Measurements from ENCODE around the gene ABCB1. TPM values are rescaled to one million over a fixed set of nuclear protein-coding genes. Genes with fewer than 3 reads are reported as not detected.

The ABCB1 gene
- total and polyA plus RNA-seq, 2 donors (not counting 3 experiments of a cell fraction or from before 2014, with no cell fraction given) = 7.1 to 7.5 TPM

DNA sequence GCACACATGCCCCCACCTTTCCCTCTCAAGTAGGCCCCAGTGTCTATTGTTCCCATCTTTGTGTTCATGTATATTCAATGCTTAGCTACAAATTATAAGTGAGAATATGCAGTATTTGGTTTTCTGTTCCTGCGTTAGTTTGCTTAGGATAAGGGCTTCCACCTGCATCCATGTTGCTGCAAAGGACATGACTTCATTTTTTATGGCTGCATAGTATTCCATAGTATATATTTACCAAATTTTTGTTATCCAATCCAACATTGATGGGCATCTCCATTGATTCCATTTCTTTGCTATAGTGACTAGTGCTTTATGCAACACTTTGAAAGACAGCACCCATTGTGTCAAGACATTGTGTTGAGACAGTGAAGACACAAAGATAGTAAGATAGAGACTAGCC is 106.2 kb downstream of the ABCB1 start:
- no peaks in the 10 kb centered on the region for H3K36me3 ChIP-seq (ENCODE audit: control insufficient read depth in 2 of 2, extremely low read depth in 1 of 2, insufficient read depth in 2 of 2, low read length in 2 of 2)
- no peak overlapping the region for H3K9ac ChIP-seq (replicated peaks; ENCODE audit: extremely low read depth, insufficient read depth, low read length)
- no peaks in the 10 kb centered on the region for H3K4me1 ChIP-seq (ENCODE audit: control insufficient read depth, extremely low read depth, insufficient read depth, low read length)
- H4K20me1 ChIP-seq (replicated peaks; ENCODE audit: control insufficient read depth, extremely low read depth, insufficient read depth, low read length) = no peaks in the 10 kb centered on the region
- intact Hi-C loops (cut with micrococcal nuclease) = no loop called here
- peaks cover 0 to 2% of the 10 kb centered on the region in 2 experiments for H3K27me3 ChIP-seq (ENCODE audit: control insufficient read depth in 2 of 2, insufficient read depth in 2 of 2, low read length in 2 of 2)
- FAIRE-seq (no peak), DNase-seq (ENCODE audit: low read depth, low spot score) (no peak)
- H3K4me3 ChIP-seq (replicated peaks in 1 of 3; ENCODE audit: insufficient read depth in 1 of 3, low read depth in 1 of 3, low read length in 3 of 3) = no peak overlapping the region
- H3K4me2 ChIP-seq (ENCODE audit: insufficient read depth, low read length) = no peak overlapping the region
- no peaks in the 10 kb centered on the region for H3K9me3 ChIP-seq (replicated peaks; ENCODE audit: control insufficient read depth, insufficient read depth, low read length)
- H3K9me1 ChIP-seq (replicated peaks; ENCODE audit: control insufficient read depth, extremely low read depth, insufficient read depth, low read length) = no peaks in the 10 kb centered on the region
- POLR2A ChIA-PET = no interaction called here
- H3K79me2 ChIP-seq (ENCODE audit: control insufficient read depth, insufficient read depth, low read length) = no peaks in the 10 kb centered on the region
- dilution Hi-C loops (cut with MboI; ENCODE audit: extremely low pct_ligation_motif_present, low sequenced_read_pairs) = no loop called here
- H3K27ac ChIP-seq (ENCODE audit: insufficient read depth, low read depth, low read length) = no peak overlapping the region
- no peak overlapping the region for H2AFZ ChIP-seq (ENCODE audit: low read depth, low read length)
- CTCF ChIA-PET = interaction anchor here (1.1 kb wide), 1 partner anchor 11 kb away, joined by 4 read pairs; no protein-coding TSS in a partner anchor
- no TSS peak for BruUV-seq (replicated peaks)
- TF ChIP-seq POLR2AphosphoS5 (IDR thresholded peaks at IDR 0.05; ENCODE audit: insufficient read depth, low read depth, low read length) = no peak
- no peak for TF ChIP-seq POLR2A (IDR thresholded peaks at IDR 0.05; ENCODE audit: low read depth, low read length)
- TF ChIP-seq JUN (IDR thresholded peaks at IDR 0.05; ENCODE audit: borderline replicate concordance, insufficient read depth, insufficient read length, low read depth) = no peak
- TF ChIP-seq, protein P1, sequence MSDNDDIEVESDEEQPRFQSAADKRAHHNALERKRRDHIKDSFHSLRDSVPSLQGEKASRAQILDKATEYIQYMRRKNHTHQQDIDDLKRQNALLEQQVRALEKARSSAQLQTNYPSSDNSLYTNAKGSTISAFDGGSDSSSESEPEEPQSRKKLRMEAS (IDR thresholded peaks at IDR 0.05; ENCODE audit: insufficient read depth, insufficient read length) = no peak
- no peak for TF ChIP-seq EZH2 (IDR thresholded peaks at IDR 0.05; ENCODE audit: borderline replicate concordance, low read depth, low read length, severe bottlenecking)
- TF ChIP-seq MYC (IDR thresholded peaks at IDR 0.05; ENCODE audit: low read depth, low read length) = no peak
- TF ChIP-seq, protein P2, sequence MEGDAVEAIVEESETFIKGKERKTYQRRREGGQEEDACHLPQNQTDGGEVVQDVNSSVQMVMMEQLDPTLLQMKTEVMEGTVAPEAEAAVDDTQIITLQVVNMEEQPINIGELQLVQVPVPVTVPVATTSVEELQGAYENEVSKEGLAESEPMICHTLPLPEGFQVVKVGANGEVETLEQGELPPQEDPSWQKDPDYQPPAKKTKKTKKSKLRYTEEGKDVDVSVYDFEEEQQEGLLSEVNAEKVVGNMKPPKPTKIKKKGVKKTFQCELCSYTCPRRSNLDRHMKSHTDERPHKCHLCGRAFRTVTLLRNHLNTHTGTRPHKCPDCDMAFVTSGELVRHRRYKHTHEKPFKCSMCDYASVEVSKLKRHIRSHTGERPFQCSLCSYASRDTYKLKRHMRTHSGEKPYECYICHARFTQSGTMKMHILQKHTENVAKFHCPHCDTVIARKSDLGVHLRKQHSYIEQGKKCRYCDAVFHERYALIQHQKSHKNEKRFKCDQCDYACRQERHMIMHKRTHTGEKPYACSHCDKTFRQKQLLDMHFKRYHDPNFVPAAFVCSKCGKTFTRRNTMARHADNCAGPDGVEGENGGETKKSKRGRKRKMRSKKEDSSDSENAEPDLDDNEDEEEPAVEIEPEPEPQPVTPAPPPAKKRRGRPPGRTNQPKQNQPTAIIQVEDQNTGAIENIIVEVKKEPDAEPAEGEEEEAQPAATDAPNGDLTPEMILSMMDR (IDR thresholded peaks at IDR 0.05; ENCODE audit: extremely low read depth in 1 of 2, insufficient read depth in 1 of 2, low read depth in 1 of 2, low read length in 2 of 2) = no peak
- no peak for TF ChIP-seq FOS (IDR thresholded peaks at IDR 0.05; ENCODE audit: borderline replicate concordance, insufficient read depth, low read length)
- TF ChIP-seq GATA2 (IDR thresholded peaks at IDR 0.05; ENCODE audit: insufficient read depth, insufficient read length, low read depth, low read length) = no peak
